OCI-LY1 (cell line): ENCODE results near the gene CLIC4.

Experiments
- H2AFZ ChIP-seq: fragments of 200-600 bp; sonication (generic), shearing (Covaris generic); 2 replicates; pipeline ENCODE4 v1.6.0; 2014; ENCODE audit warnings: antibody characterized with exemption, mild to moderate bottlenecking, low read length
- H3F3A ChIP-seq: fragments of 200-600 bp; sonication (generic), shearing (Covaris generic); 2 replicates; pipeline ENCODE4 v1.6.0; 2014; ENCODE audit warnings: mild to moderate bottlenecking, antibody characterized with exemption, low read length, moderate library complexity; ENCODE audit not compliant: insufficient read depth
- H3K27ac ChIP-seq: fragments of 200-600 bp; sonication (generic); 2 replicates; pipeline ENCODE4 v1.5.1; 2014; ENCODE audit warnings: low read length, mixed run types, mild to moderate bottlenecking, low read depth; ENCODE audit not compliant: poor library complexity, severe bottlenecking
- H3K27me3 ChIP-seq: fragments of 200-600 bp; sonication (generic); 2 replicates; pipeline ENCODE4 v1.6.0; 2014; ENCODE audit warnings: antibody characterized with exemption, mild to moderate bottlenecking, low read length, moderate library complexity; ENCODE audit not compliant: insufficient read depth
- H3K36me3 ChIP-seq: fragments of 200-600 bp; sonication (generic); 2 replicates; pipeline ENCODE4 v1.6.1; 2014; ENCODE audit warnings: mild to moderate bottlenecking, antibody characterized with exemption, low read length, moderate library complexity, mixed read lengths; ENCODE audit not compliant: insufficient read depth
- H3K4me1 ChIP-seq: fragments of 200-600 bp; sonication (generic); 2 replicates; pipeline ENCODE4 v1.5.1; 2014; ENCODE audit warnings: mild to moderate bottlenecking, low read length, moderate library complexity; ENCODE audit not compliant: insufficient read depth, severe bottlenecking
- H3K4me2 ChIP-seq: fragments of 200-600 bp; sonication (generic), shearing (Covaris generic); 2 replicates; pipeline ENCODE4 v1.6.1; 2014; ENCODE audit warnings: low read length
- H3K4me3 ChIP-seq: fragments of 200-600 bp; sonication (generic); 2 replicates; pipeline ENCODE4 v1.5.1; 2014; ENCODE audit warnings: low read length, low read depth, mild to moderate bottlenecking, mixed read lengths; ENCODE audit not compliant: poor library complexity, severe bottlenecking
- H3K79me2 ChIP-seq: fragments of 200-600 bp; shearing (Covaris generic); 2 replicates; pipeline ENCODE4 v1.6.1; 2016; ENCODE audit warnings: mixed run types, low read length, mixed read lengths; ENCODE audit not compliant: insufficient read depth
- H3K9ac ChIP-seq: fragments of 200-600 bp; sonication (generic), shearing (Covaris generic); 2 replicates; pipeline ENCODE4 v1.6.1; 2014; ENCODE audit warnings: mild to moderate bottlenecking, low read length, mixed read lengths
- H3K9me2 ChIP-seq: fragments of 200-600 bp; sonication (generic), shearing (Covaris generic); 2 replicates; pipeline ENCODE4 v1.6.1; 2014; ENCODE audit warnings: low read depth, mild to moderate bottlenecking, low read length, mixed read lengths
- H3K9me3 ChIP-seq: fragments of 200-600 bp; shearing (Covaris generic); 2 replicates; pipeline ENCODE4 v1.6.1; 2014; ENCODE audit warnings: low read length, mixed read lengths
- H4K20me1 ChIP-seq: fragments of 200-600 bp; sonication (generic), shearing (Covaris generic); 2 replicates; pipeline ENCODE4 v1.6.0; 2016; ENCODE audit warnings: mild to moderate bottlenecking, low read length; ENCODE audit not compliant: insufficient read depth
- CTCF ChIP-seq: fragments of 200-600 bp; sonication (generic), shearing (Covaris generic); IDR thresholded peaks from 2 replicates; pipeline ENCODE4 v1.5.1; 2017; ENCODE audit warnings: mild to moderate bottlenecking, antibody characterized with exemption, low read length, moderate library complexity, mixed read lengths
- EZH2 ChIP-seq: fragments of 200-600 bp; sonication (generic), shearing (Covaris generic); IDR thresholded peaks from 2 replicates; pipeline ENCODE4 v1.8.0; 2017; ENCODE audit warnings: borderline replicate concordance, mixed run types, mild to moderate bottlenecking, antibody characterized with exemption, low read length, moderate library complexity, mixed read lengths

Gene CLIC4

GRCh38 chr1:24711329-24711728 is 33.9 kb upstream of the CLIC4 start:
- no peaks in the 10 kb centered on the region for H3F3A ChIP-seq
- H3K36me3 ChIP-seq = no peaks in the 10 kb centered on the region
- no peak overlapping the region for H3K27ac ChIP-seq
- H3K4me2 ChIP-seq = no peak overlapping the region
- no peaks in the 10 kb centered on the region for H3K27me3 ChIP-seq
- no peaks in the 10 kb centered on the region for H3K9me3 ChIP-seq
- H3K9me2 ChIP-seq = no peaks in the 10 kb centered on the region
- H3K4me3 ChIP-seq = no peak overlapping the region
- no peak overlapping the region for H2AFZ ChIP-seq
- H4K20me1 ChIP-seq = no peaks in the 10 kb centered on the region
- H3K79me2 ChIP-seq = no peaks in the 10 kb centered on the region
- no peak overlapping the region for H3K9ac ChIP-seq
- no peaks in the 10 kb centered on the region for H3K4me1 ChIP-seq
- TF ChIP-seq EZH2 (no peak), CTCF (no peak)

GRCh38 chr1:24713176-24713575 is 32.1 kb upstream of the CLIC4 start:
- no peaks in the 10 kb centered on the region for H3K4me1 ChIP-seq
- no peak overlapping the region for H3K4me2 ChIP-seq
- H3K4me3 ChIP-seq = no peak overlapping the region
- no peak overlapping the region for H3K9ac ChIP-seq
- H3K27ac ChIP-seq = no peak overlapping the region
- no peaks in the 10 kb centered on the region for H3F3A ChIP-seq
- H3K9me2 ChIP-seq = no peaks in the 10 kb centered on the region
- H3K79me2 ChIP-seq = no peaks in the 10 kb centered on the region
- TF ChIP-seq EZH2 (no peak), CTCF (no peak)
- no peaks in the 10 kb centered on the region for H3K36me3 ChIP-seq
- H3K9me3 ChIP-seq = no peaks in the 10 kb centered on the region
- no peaks in the 10 kb centered on the region for H4K20me1 ChIP-seq
- no peaks in the 10 kb centered on the region for H3K27me3 ChIP-seq
- H2AFZ ChIP-seq = no peak overlapping the region

GRCh38 chr1:24713736-24714135 is 31.5 kb upstream of the CLIC4 start:
- Histone ChIP-seq H3K9me3 (no peaks in the 10 kb centered on the region), H3K4me3 (no peak overlapping the region), H3F3A (no peaks in the 10 kb centered on the region), H3K36me3 (no peaks in the 10 kb centered on the region), H3K9ac (no peak overlapping the region), H3K9me2 (no peaks in the 10 kb centered on the region), H2AFZ (no peak overlapping the region), H3K27me3 (no peaks in the 10 kb centered on the region), H4K20me1 (no peaks in the 10 kb centered on the region), H3K79me2 (no peaks in the 10 kb centered on the region), H3K4me2 (no peak overlapping the region), H3K4me1 (no peaks in the 10 kb centered on the region), H3K27ac (no peak overlapping the region)
- no peak for TF ChIP-seq EZH2
- TF ChIP-seq CTCF = no peak
